ENCODE data around the gene CEP135.
"Not testable (repeated sequence)": the region's sequence is repeated elsewhere in the genome, so short reads cannot be mapped to it uniquely, and the experiment has no call there.

The CEP135 gene, protein sequence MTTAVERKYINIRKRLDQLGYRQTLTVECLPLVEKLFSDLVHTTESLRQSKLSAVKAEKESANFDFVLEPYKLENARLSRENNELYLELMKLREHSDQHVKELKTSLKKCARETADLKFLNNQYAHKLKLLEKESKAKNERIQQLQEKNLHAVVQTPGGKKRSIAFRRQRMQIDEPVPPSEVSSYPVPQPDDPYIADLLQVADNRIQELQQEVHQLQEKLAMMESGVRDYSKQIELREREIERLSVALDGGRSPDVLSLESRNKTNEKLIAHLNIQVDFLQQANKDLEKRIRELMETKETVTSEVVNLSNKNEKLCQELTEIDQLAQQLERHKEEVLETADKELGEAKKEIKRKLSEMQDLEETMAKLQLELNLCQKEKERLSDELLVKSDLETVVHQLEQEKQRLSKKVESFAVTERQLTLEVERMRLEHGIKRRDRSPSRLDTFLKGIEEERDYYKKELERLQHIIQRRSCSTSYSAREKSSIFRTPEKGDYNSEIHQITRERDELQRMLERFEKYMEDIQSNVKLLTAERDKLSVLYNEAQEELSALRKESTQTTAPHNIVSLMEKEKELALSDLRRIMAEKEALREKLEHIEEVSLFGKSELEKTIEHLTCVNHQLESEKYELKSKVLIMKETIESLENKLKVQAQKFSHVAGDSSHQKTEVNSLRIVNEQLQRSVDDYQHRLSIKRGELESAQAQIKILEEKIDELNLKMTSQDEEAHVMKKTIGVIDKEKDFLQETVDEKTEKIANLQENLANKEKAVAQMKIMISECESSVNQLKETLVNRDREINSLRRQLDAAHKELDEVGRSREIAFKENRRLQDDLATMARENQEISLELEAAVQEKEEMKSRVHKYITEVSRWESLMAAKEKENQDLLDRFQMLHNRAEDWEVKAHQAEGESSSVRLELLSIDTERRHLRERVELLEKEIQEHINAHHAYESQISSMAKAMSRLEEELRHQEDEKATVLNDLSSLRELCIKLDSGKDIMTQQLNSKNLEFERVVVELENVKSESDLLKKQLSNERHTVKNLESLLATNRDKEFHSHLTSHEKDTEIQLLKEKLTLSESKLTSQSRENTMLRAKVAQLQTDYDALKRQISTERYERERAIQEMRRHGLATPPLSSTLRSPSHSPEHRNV

DNA sequence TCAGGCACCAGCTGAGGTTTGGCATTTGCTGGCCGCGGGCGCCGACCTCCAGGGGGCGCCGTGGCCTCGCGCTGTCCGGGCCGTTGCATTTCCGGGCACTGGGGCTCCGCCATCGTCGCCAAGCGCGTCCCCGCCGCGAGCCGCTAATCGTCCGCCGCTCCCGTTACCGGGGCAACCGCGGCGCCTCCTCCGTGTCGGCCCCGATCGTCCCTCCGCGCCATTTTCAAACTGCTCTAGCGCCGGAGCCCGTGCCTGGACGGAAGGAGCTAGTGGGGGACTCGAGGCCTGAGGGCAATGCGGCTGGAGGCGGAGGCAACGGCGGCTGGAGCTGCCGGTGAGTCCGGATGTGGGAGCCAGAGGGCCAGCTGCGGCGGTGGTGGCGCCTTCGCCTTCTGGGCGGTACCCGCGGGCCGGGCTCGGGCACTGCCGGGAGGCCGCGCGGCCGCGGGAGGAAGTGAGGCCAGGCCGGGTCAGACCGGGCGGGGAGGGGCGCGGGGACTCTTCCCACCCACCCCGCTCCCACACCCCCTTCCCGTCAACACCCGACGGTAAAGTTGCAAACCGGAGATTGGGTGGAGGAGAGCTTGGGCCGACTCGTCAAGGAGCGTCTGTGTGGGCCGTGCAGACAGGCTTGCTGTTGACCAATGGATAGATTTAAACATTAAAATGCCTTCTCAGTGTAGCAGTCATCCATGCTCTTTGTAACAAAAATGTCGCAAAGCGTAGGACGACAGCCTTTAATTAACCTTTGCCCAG, at the start of gene CEP135:
Gene CEP135 (plus strand): TSS at position 220 of the 756 bp plus-strand sequence. CDS start 3,186 bp downstream, outside the sequence.
- DNase-seq, result peak; percentile 96

DNA sequence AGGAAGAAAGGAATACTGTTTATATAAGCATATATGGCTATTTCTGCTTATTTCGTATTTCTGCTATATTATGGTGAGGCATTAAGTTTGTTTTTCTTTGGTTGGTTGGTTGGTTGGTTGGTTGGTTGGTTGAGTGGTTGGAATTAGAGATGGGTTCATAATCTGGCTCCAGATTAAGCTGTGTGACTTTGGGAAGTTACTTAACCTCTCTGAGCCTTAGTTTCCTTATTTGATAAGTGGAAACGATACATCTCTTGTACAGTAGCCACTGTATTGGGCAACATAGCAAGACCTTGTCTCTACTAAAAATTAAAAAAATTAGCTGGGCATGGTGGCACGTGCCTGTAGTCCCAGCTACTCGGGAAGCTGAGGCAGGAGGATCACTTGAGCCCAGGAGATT, 46.1 kb upstream of the CEP135 start:
- no peak for DNase-seq

DNA sequence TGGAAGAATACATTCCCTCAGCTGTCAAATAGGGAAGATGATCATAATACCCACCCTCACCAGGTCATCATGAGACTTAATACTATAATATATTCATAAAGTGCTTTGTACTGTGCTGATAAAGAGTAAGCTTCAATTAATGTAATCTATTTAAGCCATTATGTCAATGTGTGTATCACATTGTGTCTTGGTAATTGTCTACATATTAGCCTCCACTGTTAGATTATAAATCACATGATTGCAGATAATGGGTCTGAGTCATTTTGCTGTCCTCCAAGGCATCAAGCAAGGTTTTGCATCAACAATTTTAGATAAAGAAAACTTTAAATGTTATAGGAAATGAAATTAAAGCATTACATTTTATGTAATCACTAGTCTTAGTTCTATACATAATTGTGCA, 45.2 kb upstream of the CEP135 start:
- no peak for DNase-seq

DNA sequence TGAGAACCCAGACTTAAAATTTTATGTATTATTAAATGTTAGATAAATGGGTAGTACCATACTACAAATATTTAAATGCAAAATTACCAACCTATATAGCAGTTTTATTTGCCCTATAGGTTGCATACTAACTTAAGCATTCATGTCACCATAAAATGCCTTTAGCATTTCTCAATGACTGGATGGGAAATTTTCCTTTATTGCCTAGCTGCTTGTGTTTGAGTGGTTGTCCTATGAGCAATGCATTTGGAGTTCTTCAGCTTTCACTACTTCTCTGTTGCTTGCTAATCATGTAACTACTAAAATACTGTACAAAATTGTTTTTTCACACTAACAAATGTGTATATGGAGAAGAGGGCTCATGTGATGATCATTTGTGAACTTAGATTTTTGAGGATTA, 44.2 kb upstream of the CEP135 start:
- DNase-seq, result no peak

DNA sequence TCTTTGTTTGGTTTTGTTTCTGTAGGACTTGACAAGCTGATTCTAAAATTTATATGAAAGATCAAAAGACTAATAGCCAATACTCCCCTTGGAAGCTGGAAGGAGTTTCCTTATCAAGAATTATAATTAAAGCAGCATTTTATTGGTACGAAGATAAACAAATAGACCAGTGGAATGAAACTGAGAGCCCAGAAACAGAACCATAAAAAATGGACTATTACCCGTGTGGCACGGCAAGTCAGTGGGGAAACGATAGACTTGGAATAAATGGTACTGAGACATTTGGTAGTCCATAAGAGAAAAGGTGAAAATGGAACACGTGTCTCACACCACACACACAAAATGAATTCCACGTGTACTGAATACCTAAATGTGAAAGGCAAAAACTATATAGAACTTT, 42.4 kb upstream of the CEP135 start:
- no peak for DNase-seq

DNA sequence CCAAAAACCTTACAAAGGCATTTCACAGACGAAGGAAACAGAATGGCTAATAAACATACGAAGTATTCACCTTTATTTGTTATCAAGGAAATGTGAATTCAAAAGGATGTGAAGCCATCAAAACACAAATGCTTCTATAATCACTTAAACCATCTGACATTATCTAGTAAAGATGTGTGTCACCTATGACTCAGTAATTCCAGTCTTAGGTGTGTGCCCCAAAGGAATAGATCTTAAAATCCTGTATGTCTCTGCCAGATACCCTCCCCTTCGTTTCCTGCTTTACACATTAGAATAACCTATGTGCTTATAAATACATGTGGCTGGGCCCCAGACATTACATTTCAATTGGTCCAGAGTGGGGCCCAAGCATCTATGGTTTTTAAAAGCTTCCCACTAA, 41.8 kb upstream of the CEP135 start:
- DNase-seq, result no peak

DNA sequence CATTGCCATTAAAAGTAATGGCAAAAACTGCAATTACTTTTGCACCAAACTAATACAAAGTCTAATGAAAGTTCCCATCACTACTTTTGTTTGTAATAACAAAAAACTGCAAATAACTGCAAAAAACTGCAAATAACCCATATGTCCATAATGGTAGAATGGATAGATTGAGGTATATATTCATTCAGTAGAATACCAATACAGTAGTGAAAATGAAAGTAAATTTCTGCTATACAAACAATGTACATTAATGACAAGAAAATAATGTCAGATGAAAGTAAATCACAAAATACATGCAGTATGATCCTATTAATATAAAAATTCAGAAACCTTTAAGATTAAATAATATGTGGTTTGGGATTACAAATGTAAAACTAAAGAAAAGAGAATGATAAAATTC, 41.3 kb upstream of the CEP135 start:
- DNase-seq, result no peak

DNA sequence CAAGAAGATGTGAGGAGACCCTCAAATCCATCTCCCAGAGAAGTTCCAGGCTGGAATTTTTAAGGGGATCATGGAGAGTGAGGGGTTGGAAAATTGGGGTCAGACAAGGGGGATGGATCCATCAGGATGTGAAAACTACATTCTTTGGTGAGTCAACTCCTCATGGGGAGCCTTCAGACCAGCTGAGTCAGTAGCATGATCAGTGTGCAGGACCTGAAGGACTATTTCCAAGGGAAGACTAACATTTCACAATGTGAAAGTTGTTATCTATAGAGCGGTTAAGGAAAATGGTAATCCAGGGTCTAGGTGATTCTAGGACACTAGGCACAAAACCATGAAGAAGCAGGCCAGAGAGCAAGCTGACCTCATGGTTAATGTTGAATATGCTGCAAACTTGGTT, 38.6 kb upstream of the CEP135 start:
- no peak for DNase-seq

DNA sequence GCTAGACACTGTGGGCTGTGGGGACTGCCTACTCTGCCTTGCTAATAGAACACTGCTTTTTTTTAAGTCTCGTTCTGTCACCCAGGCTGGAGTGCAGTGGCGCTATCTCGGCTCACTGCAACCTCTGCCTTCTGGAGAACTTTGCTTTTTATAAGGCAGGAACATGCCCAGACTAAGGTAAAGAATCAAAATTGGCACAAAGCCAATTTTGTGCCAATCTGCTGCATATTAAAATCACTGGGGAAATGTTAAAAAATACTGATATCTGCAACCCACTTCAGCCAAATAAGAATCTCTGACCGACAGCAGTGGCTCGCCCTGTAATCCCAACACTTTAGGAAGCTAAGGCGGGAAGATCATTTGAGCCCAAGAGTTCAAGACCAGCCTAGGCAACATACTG, 36.5 kb upstream of the CEP135 start:
- DNase-seq, result no peak

DNA sequence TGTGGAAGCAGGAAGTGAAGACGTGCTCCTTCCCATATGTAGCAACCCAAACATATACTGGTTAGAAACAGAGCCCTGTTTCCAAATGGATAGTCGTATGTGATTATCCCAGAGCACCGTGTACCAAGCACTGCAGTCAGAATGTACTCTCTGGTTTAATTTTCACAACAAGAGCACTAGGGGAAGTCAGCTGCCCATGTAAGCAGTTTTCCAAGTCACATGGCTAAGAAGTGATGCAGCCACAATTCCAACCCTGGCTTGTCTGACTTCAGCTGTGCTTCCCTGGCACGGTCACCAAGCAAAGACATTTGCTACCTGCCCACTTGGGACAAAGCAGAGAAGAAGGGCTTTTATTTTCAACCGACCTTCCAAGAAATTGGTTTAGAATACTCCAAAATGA, 28.2 kb upstream of the CEP135 start:
- DNase-seq, result no peak

DNA sequence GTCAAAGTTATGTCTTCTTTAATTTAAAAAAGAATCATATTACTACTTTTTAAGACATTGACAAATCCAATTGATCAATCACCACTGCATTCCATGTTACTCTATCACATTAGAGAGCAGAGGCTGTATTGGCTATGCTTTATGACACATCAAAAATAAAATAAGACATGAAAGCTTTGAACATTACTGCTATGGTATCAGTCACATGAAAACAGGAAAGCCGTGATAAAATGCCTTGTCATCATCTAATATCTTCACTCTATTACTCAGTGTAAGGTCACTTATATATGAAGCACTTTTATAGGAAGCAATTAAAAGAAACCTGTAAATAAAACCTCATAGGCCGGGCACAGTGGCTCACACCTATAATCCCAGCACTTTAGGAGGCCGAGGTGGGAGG, 27.7 kb upstream of the CEP135 start:
- no peak for DNase-seq

DNA sequence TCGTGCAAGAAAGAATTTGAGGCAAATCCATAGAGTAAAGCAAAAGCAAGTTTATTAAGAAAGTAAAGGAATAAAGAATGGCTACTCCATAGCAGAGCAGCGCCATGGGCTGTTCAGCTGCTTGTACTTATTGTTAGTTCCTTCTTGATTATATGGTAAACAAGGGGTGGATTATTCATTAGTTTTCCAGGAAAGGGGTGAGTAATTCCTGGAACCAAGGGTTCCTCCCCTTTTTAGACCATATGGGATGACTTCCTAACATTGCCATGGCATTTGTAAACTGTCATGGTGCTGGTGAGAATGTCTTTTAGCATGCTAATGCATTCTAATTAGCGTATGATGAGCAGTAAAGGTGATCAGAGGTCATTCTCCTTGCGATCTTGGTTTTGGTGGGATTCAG, 23.5 kb upstream of the CEP135 start:
- no peak for DNase-seq

DNA sequence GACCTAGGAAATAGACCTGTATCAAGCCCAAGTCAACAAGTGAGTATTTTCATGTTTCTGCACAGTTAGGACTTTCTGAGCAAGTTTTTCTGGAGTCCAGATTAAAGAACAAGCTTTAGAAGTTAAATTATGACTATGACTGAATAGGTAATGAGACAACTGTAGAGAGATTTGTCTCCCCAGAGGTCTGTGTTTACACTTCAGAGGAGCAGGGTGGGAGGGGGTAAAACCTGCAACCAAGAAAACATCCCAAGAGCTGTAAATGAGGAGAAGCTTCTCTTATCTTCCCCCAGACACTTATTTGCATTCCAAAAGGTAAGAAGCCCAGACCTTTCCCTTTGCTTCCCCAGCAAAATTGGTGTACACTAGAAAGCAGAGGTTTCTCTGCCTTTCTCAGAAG, 22.1 kb upstream of the CEP135 start:
- no peak for DNase-seq

DNA sequence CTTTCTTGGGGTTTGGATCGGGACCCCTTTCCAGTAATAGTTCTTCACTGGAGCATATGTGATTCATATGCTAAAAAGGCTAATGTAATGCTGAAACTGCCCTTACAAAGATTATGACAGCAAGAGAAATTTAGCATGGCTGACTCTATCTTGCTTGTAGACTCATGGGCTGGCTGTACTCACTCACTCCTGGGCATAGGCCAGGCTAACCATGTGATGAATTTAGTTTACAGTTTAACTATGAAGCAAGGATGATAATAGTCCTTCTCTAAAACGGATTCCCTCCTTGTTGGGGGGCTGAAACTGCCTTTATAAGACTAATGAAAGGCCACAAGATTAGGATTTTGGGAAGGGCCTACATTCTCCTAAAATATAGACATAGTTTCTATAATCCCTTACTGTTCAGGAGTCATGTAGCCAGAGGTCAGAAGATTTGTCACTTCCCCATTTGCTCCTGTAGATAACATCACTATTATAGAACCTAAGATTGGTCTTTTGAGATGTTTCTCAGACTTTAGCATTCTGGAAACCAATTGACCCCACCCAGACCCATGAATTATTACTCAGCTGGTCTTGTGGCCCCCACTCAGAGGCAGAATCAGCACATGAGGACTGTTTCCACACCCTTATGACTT, 20.8 kb upstream of the CEP135 start:
- no peak for DNase-seq

DNA sequence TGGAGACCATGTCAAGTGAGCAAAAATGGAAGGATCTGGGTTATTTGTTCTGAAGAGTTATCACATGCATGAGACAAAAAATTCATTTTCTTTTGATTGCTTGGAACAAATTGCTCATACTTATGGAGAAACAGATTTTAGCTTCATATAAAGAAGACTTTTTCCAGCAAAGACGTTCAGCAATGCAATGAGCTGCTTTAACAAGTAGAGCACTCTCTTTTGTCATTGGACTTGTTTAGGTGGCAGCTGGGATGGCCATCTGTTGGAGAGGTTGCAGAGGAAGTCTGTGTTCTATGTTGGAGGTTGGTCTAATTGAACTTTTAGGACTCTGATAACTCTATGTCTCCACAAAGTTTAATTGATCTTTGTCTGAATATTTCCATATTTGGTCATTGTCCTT, 19.9 kb upstream of the CEP135 start:
- no peak for DNase-seq

DNA sequence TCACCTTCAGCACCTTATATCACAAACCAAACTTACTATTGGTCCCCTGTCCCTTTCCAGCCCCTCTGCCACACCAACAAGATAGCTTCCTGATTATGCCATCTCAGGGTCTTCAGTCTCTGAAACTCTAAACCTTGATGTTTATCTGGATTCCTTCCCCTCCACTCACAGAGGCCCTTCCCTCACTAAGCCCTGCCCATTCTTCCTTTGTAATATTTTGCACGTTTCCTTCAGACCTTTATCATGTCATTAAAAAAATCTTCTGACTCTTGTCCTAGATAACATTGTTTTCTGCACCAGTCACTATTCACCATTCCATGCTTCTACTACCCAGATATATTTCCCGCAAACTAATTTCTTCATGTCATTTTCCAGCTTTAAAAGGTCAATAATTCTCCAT, 17.7 kb upstream of the CEP135 start:
- DNase-seq, result no peak

DNA sequence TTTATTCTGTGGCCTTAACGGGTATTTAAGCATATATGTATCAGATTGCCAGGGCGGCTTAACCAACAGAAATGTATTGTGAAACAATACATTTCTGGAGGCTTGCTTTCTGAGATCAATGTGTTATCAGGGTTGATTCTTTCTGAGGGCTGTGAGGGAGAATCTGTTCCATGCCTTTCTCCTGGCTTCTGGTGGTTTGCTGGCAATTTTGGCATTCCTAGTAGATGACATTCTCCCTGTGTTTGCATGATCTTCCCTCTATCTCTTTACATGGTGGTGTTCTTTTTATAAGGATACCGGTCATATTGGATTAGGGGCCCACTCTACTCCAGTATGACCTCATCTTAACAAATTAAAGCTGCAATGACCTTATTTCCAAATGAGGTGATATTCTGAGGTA, 16.9 kb upstream of the CEP135 start:
- DNase-seq, result no peak

DNA sequence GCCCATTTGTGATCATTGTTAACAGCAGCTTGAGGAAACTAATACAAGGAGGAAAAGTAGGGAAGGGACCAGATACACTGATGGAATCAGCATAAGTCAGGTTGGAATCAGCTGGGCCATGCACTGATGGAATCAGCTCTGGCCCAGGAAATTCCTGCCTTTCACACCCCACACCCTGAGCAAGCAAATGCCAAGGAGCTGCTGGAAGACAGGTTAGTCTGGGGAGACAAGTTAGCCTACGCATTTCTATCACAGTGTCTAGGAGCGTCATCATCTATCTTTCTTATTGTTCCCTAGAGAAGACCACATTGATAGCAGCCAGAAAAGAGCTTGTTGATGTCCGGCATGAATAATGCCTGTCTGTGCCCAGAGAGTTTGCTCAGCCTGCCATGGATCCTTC, 16.2 kb upstream of the CEP135 start:
- no peak for DNase-seq

DNA sequence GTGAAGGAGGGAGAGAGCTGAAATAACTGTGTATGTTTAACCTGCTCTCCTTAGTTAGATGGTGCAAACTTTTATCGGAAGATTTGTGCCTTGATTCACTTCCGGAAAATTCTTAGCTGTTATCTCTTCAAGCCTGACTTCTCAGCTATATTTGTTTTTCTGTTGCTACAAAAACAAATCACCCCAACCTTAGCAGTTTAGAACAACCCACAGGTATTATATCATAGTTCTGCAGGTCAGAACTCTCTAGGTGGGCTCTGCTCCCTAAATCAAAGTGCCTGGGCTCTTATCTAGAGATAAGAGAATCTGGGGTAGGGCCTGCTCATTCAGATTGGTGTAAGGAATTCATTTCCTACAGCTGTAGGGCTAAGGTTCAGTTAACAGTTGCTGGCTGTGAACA, 15.1 kb upstream of the CEP135 start:
- DNase-seq, result no peak

DNA sequence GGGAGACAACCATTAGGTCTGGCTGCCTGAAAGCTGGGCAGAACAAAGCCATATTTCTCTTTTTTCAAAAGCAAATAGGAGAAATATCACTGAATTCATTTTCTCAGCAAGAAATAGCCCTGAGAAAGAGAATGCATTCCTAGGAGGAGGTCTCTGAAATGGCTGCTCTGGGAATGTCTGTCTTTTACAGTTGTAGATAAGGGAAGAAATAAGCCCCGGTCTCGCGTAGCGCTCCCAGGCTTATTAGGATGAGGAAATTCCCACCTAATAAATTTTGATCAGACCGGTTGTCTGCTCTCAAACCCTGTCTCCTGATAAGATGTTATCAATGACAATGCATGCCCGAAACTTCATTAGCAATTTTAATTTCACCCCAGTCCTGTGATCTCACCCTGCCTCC, 12.8 kb upstream of the CEP135 start:
- DNase-seq, result not testable (repeated sequence)

DNA sequence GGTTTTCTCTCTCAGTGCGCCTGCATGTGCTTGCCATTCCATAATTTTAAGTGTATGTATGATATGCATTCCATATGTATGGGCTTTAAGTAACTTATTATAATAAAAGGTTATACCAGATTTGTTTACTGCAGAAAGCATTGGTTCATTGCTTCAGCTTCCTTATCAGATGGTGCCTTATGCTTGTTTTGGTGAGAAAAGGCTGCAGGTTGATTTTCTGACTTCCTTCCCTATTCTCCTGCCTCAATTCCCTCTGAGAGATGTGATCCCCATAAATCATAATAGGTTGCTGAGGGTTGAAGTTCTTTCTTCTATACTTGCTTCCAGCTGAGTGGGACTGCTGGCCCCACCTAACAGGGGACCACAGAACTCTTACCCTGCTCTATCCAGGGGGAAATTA, 10.3 kb upstream of the CEP135 start:
- DNase-seq, result no peak

DNA sequence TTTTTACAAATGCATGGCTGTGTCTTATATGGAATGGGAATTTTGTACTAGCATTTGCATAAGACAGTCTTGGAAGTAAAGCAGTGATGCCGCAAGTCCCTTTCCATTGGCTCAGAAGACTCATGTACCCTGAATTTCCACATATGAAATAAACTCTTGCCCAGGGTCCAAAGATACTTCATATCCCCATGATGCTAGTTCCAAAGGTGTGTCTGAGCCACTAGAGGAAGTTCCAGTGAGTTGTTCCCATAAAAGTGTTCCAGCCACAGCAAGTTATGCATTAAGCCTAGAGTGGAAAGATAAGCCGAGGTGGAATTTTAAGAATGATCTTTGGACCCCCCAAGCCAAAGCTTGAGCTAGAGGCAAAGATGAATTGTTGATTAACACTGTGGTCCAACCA, 9.3 kb upstream of the CEP135 start:
- no peak for DNase-seq

Data from islet precursor cell (in vitro differentiated cells).